ENCODE measurements around the gene SPATA25.

Gene SPATA25

GRCh38 chr20:45920462-45921336 lies 33.3 kb upstream of the SPATA25 start:
- H3K4me3 ChIP-seq (ENCODE audit: control insufficient read depth, low read depth, low read length) = no peak overlapping the region
- DNase-seq (ENCODE audit: low read depth) = no peak
- no peak for TF ChIP-seq CTCF (IDR thresholded peaks at IDR 0.05; ENCODE audit: control insufficient read depth, insufficient read depth, low read depth, low read length, missing control alignments)

- no peak overlapping the region for H3K4me3 ChIP-seq (ENCODE audit: control insufficient read depth, low read depth, low read length)
- TF ChIP-seq CTCF (IDR thresholded peaks at IDR 0.05; ENCODE audit: control insufficient read depth, insufficient read depth, low read depth, low read length, missing control alignments) = no peak
- no peak for DNase-seq (ENCODE audit: low read depth)
Observed at GRCh38 chr20:45919542-45920399, 32.3 kb upstream of the SPATA25 start.

- no peak for DNase-seq (ENCODE audit: low read depth)
- no peak for TF ChIP-seq CTCF (IDR thresholded peaks at IDR 0.05; ENCODE audit: control insufficient read depth, insufficient read depth, low read depth, low read length, missing control alignments)
- no peak overlapping the region for H3K4me3 ChIP-seq (ENCODE audit: control insufficient read depth, low read depth, low read length)
Observed at GRCh38 chr20:45918779-45919537, 31.5 kb upstream of the SPATA25 start.

- H3K4me3 ChIP-seq (ENCODE audit: control insufficient read depth, low read depth, low read length) = no peak overlapping the region
- no peak for DNase-seq (ENCODE audit: low read depth)
- TF ChIP-seq CTCF (IDR thresholded peaks at IDR 0.05; ENCODE audit: control insufficient read depth, insufficient read depth, low read depth, low read length, missing control alignments) = no peak
Observed at GRCh38 chr20:45918182-45918737, 30.8 kb upstream of the SPATA25 start.

GRCh38 chr20:45917790-45918141 lies 30.3 kb upstream of the SPATA25 start:
- no peak for TF ChIP-seq CTCF (IDR thresholded peaks at IDR 0.05; ENCODE audit: control insufficient read depth, insufficient read depth, low read depth, low read length, missing control alignments)
- no peak overlapping the region for H3K4me3 ChIP-seq (ENCODE audit: control insufficient read depth, low read depth, low read length)
- no peak for DNase-seq (ENCODE audit: low read depth)

- TF ChIP-seq CTCF (IDR thresholded peaks at IDR 0.05; ENCODE audit: control insufficient read depth, insufficient read depth, low read depth, low read length, missing control alignments) = no peak
- DNase-seq (ENCODE audit: low read depth) = no peak
Observed at GRCh38 chr20:45913116-45913515, 25.7 kb upstream of the SPATA25 start.

More at GRCh38 chr20:45913116-45913515, 25.7 kb upstream of the SPATA25 start:
- no peak overlapping the region for H3K4me3 ChIP-seq (ENCODE audit: control insufficient read depth, low read depth, low read length)

Measured in AG09309 (cell line).